Stimulated activated CD8-positive, alpha-beta memory T cell treated with anti-CD3 and anti-CD28 coated beads, Interleukin-15, amount 100 ng/mL, for 4 hours (primary cell): Measurements from ENCODE around the gene KRTAP10-4.
"Not testable (repeated sequence)": the region's sequence is repeated elsewhere in the genome, so short reads cannot be mapped to it uniquely, and the experiment has no call there.

Experiments used
- DNase-seq, 2 donors: peaks; one replicate each; pipeline ENCODE4 v3.0.0-alpha.2; 2020; ENCODE audit warnings: low read depth in 2 of 2

The KRTAP10-4 gene

DNA sequence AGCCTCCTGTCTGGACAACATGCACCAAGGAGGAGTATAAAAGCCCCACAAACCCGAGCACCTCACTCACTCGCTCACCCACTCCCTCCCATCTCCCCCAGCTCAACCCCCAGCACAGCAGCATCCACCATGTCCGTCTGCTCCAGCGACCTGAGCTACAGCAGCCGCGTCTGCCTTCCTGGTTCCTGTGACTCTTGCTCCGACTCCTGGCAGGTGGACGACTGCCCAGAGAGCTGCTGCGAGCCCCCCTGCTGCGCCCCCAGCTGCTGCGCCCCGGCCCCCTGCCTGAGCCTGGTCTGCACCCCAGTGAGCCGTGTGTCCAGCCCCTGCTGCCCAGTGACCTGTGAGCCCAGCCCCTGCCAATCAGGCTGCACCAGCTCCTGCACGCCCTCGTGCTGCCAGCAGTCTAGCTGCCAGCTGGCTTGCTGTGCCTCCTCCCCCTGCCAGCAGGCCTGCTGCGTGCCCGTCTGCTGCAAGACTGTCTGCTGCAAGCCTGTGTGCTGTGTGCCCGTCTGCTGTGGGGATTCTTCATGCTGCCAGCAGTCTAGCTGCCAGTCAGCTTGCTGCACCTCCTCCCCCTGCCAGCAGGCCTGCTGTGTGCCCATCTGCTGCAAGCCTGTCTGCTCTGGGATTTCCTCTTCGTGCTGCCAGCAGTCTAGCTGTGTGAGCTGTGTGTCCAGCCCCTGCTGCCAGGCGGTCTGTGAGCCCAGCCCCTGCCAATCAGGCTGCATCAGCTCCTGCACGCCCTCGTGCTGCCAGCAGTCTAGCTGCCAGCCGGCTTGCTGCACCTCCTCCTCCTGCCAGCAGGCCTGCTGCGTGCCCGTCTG is at the start of gene KRTAP10-4:
Gene KRTAP10-4, plus strand, starts transcription at position 100 of the 827 bp plus-strand sequence. Its CDS starts 30 bp downstream, at position 130.
- DNase-seq, result not testable (repeated sequence)

- DNase-seq, result no peak
These were observed 48.8 kb upstream of the KRTAP10-4 start for GRCh38 chr21:44524414-44525371.

GRCh38 chr21:44525391-44526095 is 48.0 kb upstream of the KRTAP10-4 start:
- no peak for DNase-seq

DNA sequence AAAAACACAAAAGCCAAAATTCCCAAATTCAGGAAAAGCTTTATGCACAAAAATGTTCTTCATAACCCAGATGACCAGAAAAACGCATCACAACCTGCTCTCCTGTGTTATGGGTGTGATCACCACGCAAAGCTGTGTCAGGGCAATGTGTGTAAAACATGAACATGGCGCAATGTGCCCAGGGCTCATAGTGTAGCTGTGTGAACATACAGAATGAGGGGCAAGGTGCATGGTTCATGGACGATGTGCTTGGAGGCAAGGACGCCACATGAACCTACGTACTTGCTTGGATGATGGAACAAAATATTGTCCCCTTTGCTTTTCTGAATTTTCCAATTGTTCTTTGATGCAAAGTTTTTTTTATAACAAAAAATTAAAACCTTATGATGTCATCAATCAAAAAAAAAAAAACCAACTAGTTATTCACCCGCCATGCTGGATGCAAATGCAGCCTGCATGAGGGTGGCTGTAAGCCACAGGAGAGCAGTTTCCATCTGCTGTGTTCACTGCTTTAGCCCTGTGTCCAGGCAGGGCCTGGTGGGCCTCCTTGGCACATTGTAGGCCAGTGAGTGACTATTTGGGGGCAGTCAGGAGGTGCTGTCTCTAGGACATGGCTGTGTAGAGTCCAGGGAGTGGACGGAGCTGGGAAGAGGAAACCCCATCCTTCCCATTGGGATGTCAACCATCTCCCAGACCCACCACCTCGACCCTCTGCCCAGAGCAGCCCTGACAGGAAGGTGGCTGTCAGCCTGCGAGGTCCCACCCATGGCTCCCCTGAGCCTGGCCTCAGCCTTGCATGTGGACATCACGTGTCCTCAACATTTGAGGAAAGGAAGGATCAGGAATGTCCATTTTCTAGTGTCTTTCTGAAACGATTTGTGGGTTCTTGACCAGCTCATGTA is 47.2 kb upstream of the KRTAP10-4 start:
- DNase-seq, result no peak

- no peak for DNase-seq
These were observed 46.2 kb upstream of the KRTAP10-4 start for GRCh38 chr21:44527156-44527982.

DNA sequence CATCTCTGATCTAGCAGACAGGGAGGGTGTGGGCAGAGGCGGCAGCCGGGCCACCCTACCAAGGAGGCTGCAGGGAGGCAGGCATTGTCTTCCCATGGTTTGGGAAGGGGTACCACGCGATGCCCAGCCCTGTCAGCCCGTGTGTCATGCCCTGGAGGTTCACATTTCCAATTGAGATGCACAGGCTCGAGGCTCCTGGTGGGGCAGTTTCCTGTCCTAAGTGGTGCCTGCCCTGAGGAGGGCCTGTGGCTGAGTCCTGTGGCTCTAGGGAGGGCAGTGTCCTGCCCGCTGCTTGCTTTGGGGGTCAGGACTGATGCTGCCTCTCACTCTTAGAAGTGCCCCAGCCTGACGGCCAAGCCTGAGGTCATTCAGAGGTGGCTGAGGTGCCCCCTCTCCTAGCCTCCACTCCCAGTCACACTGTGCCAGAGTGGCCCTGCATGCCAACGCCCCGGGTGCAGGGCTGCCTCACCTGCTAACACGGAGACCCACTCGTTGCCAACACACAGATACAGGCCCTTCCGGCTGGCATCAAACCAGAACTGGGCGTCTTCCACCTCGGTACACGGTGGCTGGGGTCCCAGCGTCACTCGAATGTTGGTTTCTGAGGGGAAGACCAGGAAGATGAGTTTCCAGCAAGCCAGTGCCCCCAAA is 45.4 kb upstream of the KRTAP10-4 start:
- no peak for DNase-seq

DNA sequence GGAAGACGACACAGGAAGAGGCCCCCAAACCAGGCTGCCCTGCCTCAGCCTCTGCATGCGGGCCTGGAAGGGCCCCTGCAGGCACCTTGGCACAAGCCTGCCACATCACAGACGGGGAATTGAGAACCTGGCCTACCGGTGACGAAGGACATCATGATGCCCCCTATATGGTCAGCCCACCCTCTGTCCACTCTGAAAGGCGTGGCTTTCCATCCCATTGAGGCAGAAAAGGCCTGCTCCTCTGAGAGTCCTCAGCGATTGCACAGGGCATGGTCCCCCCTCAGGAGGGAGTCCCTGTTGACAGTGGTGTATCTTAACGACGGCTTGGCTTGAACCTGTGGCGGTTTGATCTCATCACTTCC is 44.9 kb upstream of the KRTAP10-4 start:
- DNase-seq, result no peak

DNA sequence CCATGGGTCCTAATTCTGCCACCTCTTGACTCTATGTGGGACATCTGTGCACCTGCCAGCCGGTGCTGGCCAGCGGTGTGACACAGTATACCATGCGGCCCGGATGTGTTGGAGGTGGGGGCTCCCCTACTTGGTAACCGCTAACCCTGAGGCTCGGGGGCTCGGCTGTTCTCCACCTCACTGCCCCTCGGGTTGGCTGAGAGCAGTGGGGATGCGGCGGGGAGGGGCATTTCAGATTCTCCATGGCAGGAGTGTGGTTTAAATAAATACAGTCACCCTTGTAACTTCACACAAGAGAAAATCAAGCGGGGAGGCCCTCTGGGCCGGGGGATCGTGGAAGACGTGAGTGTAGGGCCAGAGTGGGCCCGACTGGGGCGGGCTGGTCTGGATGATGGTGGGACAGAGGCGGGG is 44.5 kb upstream of the KRTAP10-4 start:
- no peak for DNase-seq

- DNase-seq, result no peak
These were observed 43.9 kb upstream of the KRTAP10-4 start for GRCh38 chr21:44529503-44530125.

- DNase-seq, result no peak
These were observed 43.2 kb upstream of the KRTAP10-4 start for GRCh38 chr21:44530221-44530902.

DNA sequence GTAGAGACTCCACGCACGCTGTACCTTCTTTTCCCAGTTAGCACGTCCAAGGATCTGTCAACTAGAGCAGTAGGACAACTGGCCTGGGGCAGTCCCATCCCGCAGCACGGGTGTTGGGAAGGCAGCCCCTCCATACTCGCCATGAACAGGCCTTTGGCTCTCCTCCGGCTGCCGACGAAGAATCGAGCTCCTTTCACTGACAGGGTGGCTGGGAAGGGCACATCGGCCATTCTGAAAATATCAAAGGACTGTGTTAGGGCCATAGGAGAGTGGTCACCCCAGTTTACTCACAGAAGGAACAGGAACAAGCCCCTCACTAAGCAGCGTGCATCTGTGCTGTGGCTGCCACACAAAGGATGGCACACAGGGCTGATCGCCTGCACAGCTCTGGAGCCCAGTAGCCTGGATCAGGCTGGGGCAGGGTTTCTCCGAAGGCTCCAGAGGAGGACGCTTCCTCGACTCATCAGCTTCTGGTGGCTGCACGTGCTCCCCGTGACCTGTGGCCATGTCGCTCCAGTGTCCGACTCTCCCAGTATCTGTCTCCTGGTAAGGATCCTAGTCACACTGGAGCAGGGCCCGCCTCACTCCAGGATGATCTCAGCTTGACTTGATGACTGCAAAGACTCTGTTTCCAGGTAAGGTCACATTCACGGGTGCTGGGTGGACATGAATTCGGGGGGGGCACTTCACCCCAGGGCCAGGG is 42.5 kb upstream of the KRTAP10-4 start:
- DNase-seq, result no peak

GRCh38 chr21:44531606-44532564 is 41.6 kb upstream of the KRTAP10-4 start:
- no peak for DNase-seq

GRCh38 chr21:44532712-44533111 is 40.8 kb upstream of the KRTAP10-4 start:
- no peak for DNase-seq

DNA sequence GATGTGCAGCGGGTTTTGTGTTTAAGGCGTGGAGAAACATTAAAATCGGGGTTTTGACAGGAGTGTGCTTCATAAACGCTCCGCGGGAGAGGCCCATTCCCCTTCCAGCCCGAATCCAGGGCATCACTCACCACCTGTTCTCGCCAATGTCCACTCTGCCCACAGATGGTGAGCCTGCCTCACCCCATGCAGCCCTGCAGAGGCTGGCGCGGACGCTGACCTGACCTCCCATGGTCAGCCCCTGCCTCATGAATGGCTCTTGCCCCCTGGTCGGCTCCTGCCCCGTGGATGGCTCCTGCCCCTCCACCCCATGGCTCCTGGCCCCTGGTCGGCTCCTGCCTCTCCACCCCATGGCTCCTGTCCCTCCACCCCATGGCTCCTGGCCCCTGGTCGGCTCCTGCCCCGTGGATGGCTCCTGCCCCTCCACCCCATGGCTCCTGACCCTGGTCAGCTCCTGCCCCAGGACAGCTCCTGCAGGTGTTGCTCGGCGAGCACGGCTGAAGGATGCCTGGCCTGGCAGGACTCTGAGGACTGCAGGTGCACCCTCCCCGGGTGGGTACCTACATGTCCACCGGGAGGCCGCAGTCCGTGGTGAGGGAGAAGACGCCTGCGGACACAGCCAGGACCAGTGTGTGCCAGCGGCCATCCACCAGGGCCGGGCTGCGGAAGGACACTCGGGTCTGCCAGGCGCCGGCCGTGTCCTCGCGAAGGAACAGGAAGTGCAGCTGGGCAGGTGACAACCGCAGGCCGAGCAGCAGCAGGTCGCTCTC is 40.2 kb upstream of the KRTAP10-4 start:
- DNase-seq, result no peak

- no peak for DNase-seq
These were observed 39.5 kb upstream of the KRTAP10-4 start for GRCh38 chr21:44533891-44534627.
